Measurements from ENCODE around the gene NUP88. TPM values are rescaled to one million over a fixed set of nuclear protein-coding genes. Genes with fewer than 3 reads are reported as not detected.

Gene NUP88
- total and polyA plus RNA-seq, 10 of the 15 experiments (the other 5 are each of a cell fraction or from before 2014, with no cell fraction given), result 110 to 244 (median 188) TPM

GRCh38 chr17:5419959-5420653 is 644 bp upstream of the NUP88 start, which contains the start of gene RPAIN (continued):
- TF ChIP-seq EGR1 (IDR thresholded peaks at IDR 0.05; ENCODE audit: borderline replicate concordance in 1 of 2, low read depth in 2 of 2, low read length in 2 of 2), result no peak
- TF ChIP-seq NRF1 (conservative IDR thresholded peaks at IDR 0.05; ENCODE audit: low read depth, low read length), result no peak
- TF ChIP-seq BCL11A (IDR thresholded peaks at IDR 0.05; ENCODE audit: low read depth, low read length), result no peak
- peak; percentile 59 to 62; a peak in 2 of 4 replicates for TF ChIP-seq IKZF2 (IDR thresholded peaks at IDR 0.05)
- no peak for TF ChIP-seq ZBTB4 (CRISPR knock-in tag; IDR thresholded peaks at IDR 0.05)
- no peak for TF ChIP-seq ESRRA (IDR thresholded peaks at IDR 0.05; ENCODE audit: low read length)
- peak; percentile 83 for TF ChIP-seq IKZF1 (conservative IDR thresholded peaks at IDR 0.05)
- TF ChIP-seq BCLAF1 (IDR thresholded peaks at IDR 0.05), result no peak
- TF ChIP-seq NR2C2 (IDR thresholded peaks at IDR 0.05; ENCODE audit: borderline replicate concordance, control insufficient read depth, insufficient read length, low read depth), result no peak
- peak; percentile 70 for TF ChIP-seq RELA (IDR thresholded peaks at IDR 0.05; ENCODE audit: borderline replicate concordance, partially characterized antibody)
- TF ChIP-seq CHD4 (IDR thresholded peaks at IDR 0.05), result no peak
- no peak for TF ChIP-seq BRCA1 (IDR thresholded peaks at IDR 0.05; ENCODE audit: low read depth, low read length)
- peak; percentile 77 for TF ChIP-seq RAD51 (IDR thresholded peaks at IDR 0.05)
- TF ChIP-seq CBFB (IDR thresholded peaks at IDR 0.05; ENCODE audit: low read depth), result peak; percentile 90; the same call in 1 of the 2 replicates
- TF ChIP-seq RUNX3 (IDR thresholded peaks at IDR 0.05; ENCODE audit: low read length), result peak; percentile 95
- TF ChIP-seq ATF2 (IDR thresholded peaks at IDR 0.05; ENCODE audit: low read length), result no peak
- TF ChIP-seq JUND (IDR thresholded peaks at IDR 0.05; ENCODE audit: low read depth, low read length), result no peak
- no peak for TF ChIP-seq ZNF384 (IDR thresholded peaks at IDR 0.05; ENCODE audit: borderline replicate concordance, low read depth, low read length)
- TF ChIP-seq POLR2AphosphoS5 (IDR thresholded peaks at IDR 0.05; ENCODE audit: low read length), result peak; percentile 80
- no peak for TF ChIP-seq MTA2 (IDR thresholded peaks at IDR 0.05; ENCODE audit: low read depth)
- peak; percentile 50; the same call in 1 of the 2 replicates for TF ChIP-seq EED (IDR thresholded peaks at IDR 0.05; ENCODE audit: low read depth)
- peak; percentile 70; the same call in 1 of the 3 replicates for TF ChIP-seq POU2F2 (IDR thresholded peaks at IDR 0.05; ENCODE audit: borderline replicate concordance, low read depth, low read length)
- TF ChIP-seq USF1 (IDR thresholded peaks at IDR 0.05; ENCODE audit: borderline replicate concordance, extremely low read length, insufficient read depth, low read depth, low read length), result peak; percentile 1

Data from GM12878 (cell line).